Fibroblast of the aortic adventitia (primary cell): ENCODE data around the gene PPHLN1. TPM values are rescaled to one million over a fixed set of nuclear protein-coding genes. Genes with fewer than 3 reads are reported as not detected.

Experiments used
- DNase-seq: peaks from one replicate; pipeline ENCODE4 v3.0.0-alpha.2; 2010; ENCODE audit warnings: low read depth
- H3K4me3 ChIP-seq: 2 replicates; pipeline ENCODE4 v1.5.1; 2011; ENCODE audit warnings: low read depth, mild to moderate bottlenecking, control low read depth, low read length, moderate library complexity
- CTCF ChIP-seq: IDR thresholded peaks from 2 replicates; pipeline ENCODE4 v1.5.1; 2011; ENCODE audit warnings: mild to moderate bottlenecking, low read length, control low read depth, inconsistent platforms; ENCODE audit not compliant: insufficient read depth
- total RNA-seq: library from RNA; depleted of rRNA; stranded (reverse); fragments of >200 nt; gene quantifications from 2 replicates; pipeline ENCODE4 v1.2.3, GENCODE V29; 2012; ENCODE audit warnings: low replicate concordance

The PPHLN1 gene
- total RNA-seq, 1 donor = 74.7 TPM

- no peak overlapping the region for H3K4me3 ChIP-seq
- TF ChIP-seq CTCF = no peak
- no peak for DNase-seq
Measured at GRCh38 chr12:42309996-42310395, 16.0 kb upstream of the PPHLN1 start.

GRCh38 chr12:42315108-42315507 lies 10.9 kb upstream of the PPHLN1 start:
- no peak for TF ChIP-seq CTCF
- no peak for DNase-seq
- no peak overlapping the region for H3K4me3 ChIP-seq

- H3K4me3 ChIP-seq = no peak overlapping the region
- no peak for DNase-seq
- no peak for TF ChIP-seq CTCF
Measured at GRCh38 chr12:42320796-42321195, 5.2 kb upstream of the PPHLN1 start.

GRCh38 chr12:42322567-42322966 lies 3.4 kb upstream of the PPHLN1 start:
- DNase-seq = no peak
- TF ChIP-seq CTCF = no peak
- no peak overlapping the region for H3K4me3 ChIP-seq

- no peak overlapping the region for H3K4me3 ChIP-seq
- no peak for TF ChIP-seq CTCF
- DNase-seq = no peak
Measured at GRCh38 chr12:42323856-42324255, 2.1 kb upstream of the PPHLN1 start.

- H3K4me3 ChIP-seq = peak overlapping the region; percentile 80
- no peak for DNase-seq
- TF ChIP-seq CTCF = no peak
Measured at GRCh38 chr12:42325326-42325652, 678 bp upstream of the PPHLN1 start.

GRCh38 chr12:42326541-42327226 lies 717 bp downstream of the PPHLN1 start:
- no peak for TF ChIP-seq CTCF
- peak overlapping the region; percentile 80 for H3K4me3 ChIP-seq
- peak; percentile 43 for DNase-seq
